Activated CD8-positive, alpha-beta T cell treated with anti-CD3 and anti-CD28 coated beads for 36 hours (primary cell): ENCODE measurements around the gene SPCS1. TPM values are rescaled to one million over a fixed set of nuclear protein-coding genes. Genes with fewer than 3 reads are reported as not detected.
A peak's percentile ranks its signal among the peaks of the same experiment; 100 is the strongest.
"Not testable (repeated sequence)": the region's sequence is repeated elsewhere in the genome, so short reads cannot be mapped to it uniquely, and the experiment has no call there.

ENCODE experiments used
- ATAC-seq: fragments of 200-7000 bp; cut with Tn5 transposase; one replicate; pipeline ENCODE4 v1.10.0; 2021; ENCODE audit warnings: mild to moderate bottlenecking, moderate library complexity
- CTCF ChIA-PET: fragments of 350-600 bp; sonication (Branson Sonifier 250); formaldehyde crosslinking; loops from one replicate; lab custom pipeline; 2021; ENCODE audit warnings: antibody characterized with exemption; lab: Charles Lee
- POLR2A ChIA-PET: fragments of 350-600 bp; sonication (Branson Sonifier 250); formaldehyde crosslinking; loops from one replicate; lab custom pipeline; 2021; ENCODE audit warnings: antibody characterized with exemption; lab: Charles Lee
- DNase-seq: peaks from one replicate; pipeline ENCODE4 v3.0.0-alpha.2; 2020
- H3K27ac Mint-ChIP-seq: one replicate; pipeline ENCODE4 v1.8.0; 2021; ENCODE audit warnings: mild to moderate bottlenecking, mixed read lengths
- H3K27me3 Mint-ChIP-seq: one replicate; pipeline ENCODE4 v1.8.0; 2021; ENCODE audit warnings: mixed read lengths
- H3K36me3 Mint-ChIP-seq: one replicate; pipeline ENCODE4 v1.8.0; 2021; ENCODE audit warnings: low read depth, mixed read lengths
- H3K4me1 Mint-ChIP-seq: one replicate; pipeline ENCODE4 v1.8.0; 2021; ENCODE audit warnings: low read depth, mixed read lengths
- H3K4me3 Mint-ChIP-seq: one replicate; pipeline ENCODE4 v1.8.0; 2021; ENCODE audit warnings: mild to moderate bottlenecking, moderate library complexity, mixed read lengths
- H3K9me3 Mint-ChIP-seq: one replicate; pipeline ENCODE4 v1.8.0; 2021; ENCODE audit warnings: mixed read lengths
- CTCF ChIP-seq: fragments of 200-600 bp; IDR thresholded peaks from one replicate; pipeline ENCODE4 v1.8.0; 2022; ENCODE audit warnings: antibody characterized with exemption, mild to moderate bottlenecking
- intact Hi-C: fragments of 100-400 bp; cut with micrococcal nuclease; formaldehyde crosslinking; loops from one replicate; pipeline ENCODE4 v1.10.0; 2022
- total RNA-seq, 2 experiments: library from RNA; stranded (reverse); gene quantifications; one replicate each; pipeline ENCODE4 v1.2.3, GENCODE V29; 2021

The SPCS1 gene
- total RNA-seq, 2 experiments from 2014 or later: 116 to 120 TPM

- ATAC-seq (no peak), DNase-seq (no peak)
- H3K27ac Mint-ChIP-seq: no peak overlapping the region
- peaks cover 11% of the 10 kb centered on the region for H3K9me3 Mint-ChIP-seq
- H3K27me3 Mint-ChIP-seq: no peaks in the 10 kb centered on the region
- H3K36me3 Mint-ChIP-seq: peaks cover 17% of the 10 kb centered on the region
- intact Hi-C loops: no loop called here
- no peak for TF ChIP-seq CTCF
- ChIA-PET CTCF (interaction anchor here (0.8 to 1.6 kb wide), 3 partner anchors 9 to 122 kb away, joined by 3 to 5 read pairs (median 3); no protein-coding TSS in a partner anchor), POLR2A (interaction anchor here (1.4 kb wide), 1 partner anchor 46 kb away, joined by 4 read pairs; the partner anchor contains the start of gene NEK4)
- H3K4me1 Mint-ChIP-seq: peaks cover 21% of the 10 kb centered on the region
- no peak overlapping the region for H3K4me3 Mint-ChIP-seq
Observed at GRCh38 chr3:52724511-52724910, 18.6 kb downstream of the SPCS1 start.

GRCh38 chr3:52728753-52729152 lies 22.8 kb downstream of the SPCS1 start:
- H3K4me1 Mint-ChIP-seq, H3K4me3 Mint-ChIP-seq, CTCF ChIA-PET, ATAC-seq, H3K27ac Mint-ChIP-seq, POLR2A ChIA-PET, intact Hi-C loops, H3K27me3 Mint-ChIP-seq: not testable (repeated sequence)
- peak; percentile 12 for DNase-seq
- Mint-ChIP-seq H3K9me3 (peaks cover 18% of the 10 kb centered on the region), H3K36me3 (peaks cover 52% of the 10 kb centered on the region)

GRCh38 chr3:52730681-52731080 lies 24.8 kb downstream of the SPCS1 start:
- no peak overlapping the region for H3K4me3 Mint-ChIP-seq
- H3K9me3 Mint-ChIP-seq: peaks cover 18% of the 10 kb centered on the region
- H3K27me3 Mint-ChIP-seq: no peaks in the 10 kb centered on the region
- H3K4me1 Mint-ChIP-seq: peaks cover 7% of the 10 kb centered on the region
- peaks cover 65% of the 10 kb centered on the region for H3K36me3 Mint-ChIP-seq
- POLR2A ChIA-PET: no interaction called here
- CTCF ChIA-PET: no interaction called here
- intact Hi-C loops: no loop called here
- ATAC-seq (no peak), DNase-seq (peak; percentile 14)
- no peak for TF ChIP-seq CTCF
- no peak overlapping the region for H3K27ac Mint-ChIP-seq

- Mint-ChIP-seq H3K4me3 (no peak overlapping the region), H3K27ac (no peak overlapping the region), H3K9me3 (peaks cover 18% of the 10 kb centered on the region), H3K27me3 (no peaks in the 10 kb centered on the region), H3K36me3 (peaks cover 66% of the 10 kb centered on the region), H3K4me1 (peaks cover 7% of the 10 kb centered on the region)
- TF ChIP-seq CTCF: no peak
- CTCF ChIA-PET: no interaction called here
- DNase-seq (no peak), ATAC-seq (no peak)
- intact Hi-C loops: no loop called here
- POLR2A ChIA-PET: no interaction called here
Observed at GRCh38 chr3:52731590-52731989, 25.7 kb downstream of the SPCS1 start.

GRCh38 chr3:52733256-52733891 lies 27.5 kb downstream of the SPCS1 start:
- TF ChIP-seq CTCF: no peak
- ATAC-seq (no peak), DNase-seq (no peak)
- H3K9me3 Mint-ChIP-seq: peaks cover 17% of the 10 kb centered on the region
- peaks cover 66% of the 10 kb centered on the region for H3K36me3 Mint-ChIP-seq
- POLR2A ChIA-PET: interaction anchor here (0.5 kb wide), 1 partner anchor 34 kb away, joined by 3 read pairs; no protein-coding TSS in a partner anchor
- no peak overlapping the region for H3K27ac Mint-ChIP-seq
- intact Hi-C loops: no loop called here
- peaks cover 7% of the 10 kb centered on the region for H3K4me1 Mint-ChIP-seq
- CTCF ChIA-PET: no interaction called here
- H3K4me3 Mint-ChIP-seq: no peak overlapping the region
- H3K27me3 Mint-ChIP-seq: no peaks in the 10 kb centered on the region
